GM06990 (cell line): ENCODE data around the gene NDUFA3.

Experiments used
- DNase-seq: peaks from one replicate; pipeline ENCODE4 v3.0.0-alpha.2; 2011; ENCODE audit not compliant: insufficient read length; ENCODE audit errors: extremely low read depth
- H3K27me3 ChIP-seq: replicated peaks from 2 replicates; pipeline ENCODE4 v1.6.0; 2011; ENCODE audit warnings: low read length; ENCODE audit not compliant: control insufficient read depth, insufficient read depth
- H3K36me3 ChIP-seq: 2 replicates; pipeline ENCODE4 v1.5.1; 2011; ENCODE audit warnings: low read length; ENCODE audit not compliant: control insufficient read depth, insufficient read depth
- H3K4me3 ChIP-seq: replicated peaks from 2 replicates; pipeline ENCODE4 v1.5.1; 2011; ENCODE audit warnings: low read depth, mild to moderate bottlenecking, control low read depth, low read length
- TF ChIP-seq, protein P1 (sequence below): IDR thresholded peaks from 2 replicates; pipeline ENCODE4 v1.5.1; 2011; ENCODE audit warnings: low read length, control low read depth, mild to moderate bottlenecking, inconsistent platforms; ENCODE audit not compliant: insufficient read depth, poor library complexity, severe bottlenecking

NDUFA3 gene

DNA sequence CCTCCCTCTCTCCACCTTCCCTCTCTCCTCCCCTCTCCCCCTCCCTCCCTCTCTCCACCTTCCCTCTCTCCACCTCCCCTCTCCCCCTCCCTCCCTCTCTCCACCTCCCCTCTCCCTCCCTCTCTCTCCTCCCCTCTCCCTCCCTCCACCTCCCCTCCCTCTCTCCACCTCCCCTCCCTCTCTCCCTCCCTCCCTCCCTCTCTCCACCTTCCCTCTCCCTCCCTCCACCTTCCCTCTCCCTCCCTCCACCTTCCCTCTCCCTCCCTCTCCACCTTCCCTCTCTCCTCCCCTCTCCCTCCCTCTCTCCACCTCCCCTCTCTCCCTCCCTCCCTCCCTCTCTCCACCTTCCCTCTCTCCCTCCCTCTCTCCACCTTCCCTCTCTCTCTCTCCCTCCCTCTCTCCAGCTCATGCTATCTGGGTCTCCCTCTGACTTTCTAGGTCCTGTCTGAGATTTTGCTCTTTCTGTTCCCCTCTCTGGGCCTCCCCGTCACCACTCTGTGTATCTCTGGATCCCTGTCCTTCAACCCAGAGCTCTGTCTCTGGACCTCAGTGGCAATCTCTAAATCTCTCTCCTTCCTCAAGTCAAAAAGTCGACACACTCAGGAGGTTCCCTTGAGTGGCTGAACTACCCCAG is 31.4 kb downstream of the NDUFA3 start:
- TF ChIP-seq, protein P1, sequence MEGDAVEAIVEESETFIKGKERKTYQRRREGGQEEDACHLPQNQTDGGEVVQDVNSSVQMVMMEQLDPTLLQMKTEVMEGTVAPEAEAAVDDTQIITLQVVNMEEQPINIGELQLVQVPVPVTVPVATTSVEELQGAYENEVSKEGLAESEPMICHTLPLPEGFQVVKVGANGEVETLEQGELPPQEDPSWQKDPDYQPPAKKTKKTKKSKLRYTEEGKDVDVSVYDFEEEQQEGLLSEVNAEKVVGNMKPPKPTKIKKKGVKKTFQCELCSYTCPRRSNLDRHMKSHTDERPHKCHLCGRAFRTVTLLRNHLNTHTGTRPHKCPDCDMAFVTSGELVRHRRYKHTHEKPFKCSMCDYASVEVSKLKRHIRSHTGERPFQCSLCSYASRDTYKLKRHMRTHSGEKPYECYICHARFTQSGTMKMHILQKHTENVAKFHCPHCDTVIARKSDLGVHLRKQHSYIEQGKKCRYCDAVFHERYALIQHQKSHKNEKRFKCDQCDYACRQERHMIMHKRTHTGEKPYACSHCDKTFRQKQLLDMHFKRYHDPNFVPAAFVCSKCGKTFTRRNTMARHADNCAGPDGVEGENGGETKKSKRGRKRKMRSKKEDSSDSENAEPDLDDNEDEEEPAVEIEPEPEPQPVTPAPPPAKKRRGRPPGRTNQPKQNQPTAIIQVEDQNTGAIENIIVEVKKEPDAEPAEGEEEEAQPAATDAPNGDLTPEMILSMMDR = no peak
- H3K4me3 ChIP-seq = no peak overlapping the region

DNA sequence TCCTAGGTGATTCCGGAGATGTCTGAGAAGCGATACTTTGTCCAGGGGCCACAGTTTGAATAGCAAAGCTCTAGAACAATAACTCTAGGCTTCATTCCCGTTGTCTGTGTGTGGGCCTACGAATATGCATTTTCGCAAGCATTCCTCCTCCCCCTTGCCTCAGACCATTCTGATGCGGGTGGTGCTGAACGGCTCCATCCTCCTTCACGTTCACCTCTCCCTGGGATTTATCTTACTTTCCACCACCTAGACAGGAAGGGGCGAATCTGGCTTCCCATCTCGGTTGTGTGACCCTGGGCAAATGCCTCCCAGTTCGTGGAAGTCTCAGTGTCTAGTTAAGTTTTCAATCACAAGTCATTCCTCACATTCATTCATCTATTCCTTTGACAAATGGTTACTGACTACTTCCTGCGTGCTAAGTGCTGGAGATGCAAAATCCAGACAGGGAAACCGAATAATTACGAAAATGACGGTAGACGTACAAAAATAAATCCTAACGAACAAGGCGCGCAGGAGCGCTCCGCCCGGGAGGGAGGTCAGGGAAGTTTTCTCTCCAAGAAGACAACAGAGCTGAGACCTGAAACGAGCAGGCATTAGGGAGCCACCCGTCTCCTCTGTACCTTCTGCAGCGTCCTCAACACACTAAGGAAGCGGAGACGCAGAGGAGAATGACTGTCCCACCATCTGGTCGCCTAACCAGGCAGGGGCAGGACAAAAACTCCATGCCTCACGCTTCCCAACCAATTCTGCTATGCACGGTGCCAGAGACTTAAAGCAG is 33.6 kb downstream of the NDUFA3 start:
- Histone ChIP-seq H3K36me3 (peaks cover 9% of the 10 kb centered on the region), H3K4me3 (peak overlapping the region; percentile 69), H3K27me3 (no peaks in the 10 kb centered on the region)
- TF ChIP-seq, protein P1 = no peak
- DNase-seq = no peak

More for the DNA sequence above, 31.4 kb downstream of the NDUFA3 start:
- H3K27me3 ChIP-seq = no peaks in the 10 kb centered on the region
- no peak for DNase-seq
- H3K36me3 ChIP-seq = peaks cover 14% of the 10 kb centered on the region

DNA sequence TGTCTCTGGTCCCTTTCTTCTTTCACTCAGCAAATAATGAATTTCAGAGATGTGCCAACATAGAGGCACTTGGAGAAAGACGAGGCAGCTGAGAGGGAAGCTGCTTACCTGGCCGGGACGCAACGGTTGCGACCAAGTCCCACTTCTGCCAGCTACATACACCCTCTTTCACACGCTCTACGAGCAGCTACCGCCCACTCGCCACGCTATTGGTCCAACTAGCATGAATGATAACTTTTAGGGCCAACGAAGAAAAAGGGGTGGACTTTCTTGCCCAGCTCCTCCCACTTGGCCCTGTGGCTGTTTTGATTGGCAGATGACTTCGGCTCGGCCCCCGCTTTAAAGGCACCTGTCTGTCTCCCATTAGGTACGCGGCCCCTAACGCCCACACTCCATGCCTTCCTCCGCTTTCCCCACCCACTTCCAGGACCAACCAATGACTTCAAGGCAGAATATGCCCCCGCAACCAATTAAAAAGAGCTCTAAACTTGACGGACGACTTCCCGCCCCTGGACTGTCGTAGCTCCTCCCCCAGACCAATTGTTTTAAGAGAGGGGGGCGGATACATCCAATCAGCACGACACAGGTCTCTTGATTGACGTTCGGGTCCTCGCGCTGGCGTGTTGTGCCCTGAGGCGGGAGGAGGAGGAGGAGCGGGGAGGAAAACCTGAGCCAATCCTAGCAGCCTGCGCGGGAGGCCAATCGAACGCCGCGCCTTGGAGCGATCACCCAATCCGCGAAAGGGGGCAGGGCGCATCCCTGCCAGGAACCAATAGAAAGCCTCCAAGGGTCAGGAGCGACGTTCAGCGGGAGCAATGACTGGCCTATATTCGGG is 34.4 kb downstream of the NDUFA3 start:
- Histone ChIP-seq H3K36me3 (peaks cover 8% of the 10 kb centered on the region), H3K27me3 (no peaks in the 10 kb centered on the region), H3K4me3 (peak overlapping the region; percentile 88)
- peak; percentile 99 for DNase-seq
- TF ChIP-seq, protein P1 = no peak

DNA sequence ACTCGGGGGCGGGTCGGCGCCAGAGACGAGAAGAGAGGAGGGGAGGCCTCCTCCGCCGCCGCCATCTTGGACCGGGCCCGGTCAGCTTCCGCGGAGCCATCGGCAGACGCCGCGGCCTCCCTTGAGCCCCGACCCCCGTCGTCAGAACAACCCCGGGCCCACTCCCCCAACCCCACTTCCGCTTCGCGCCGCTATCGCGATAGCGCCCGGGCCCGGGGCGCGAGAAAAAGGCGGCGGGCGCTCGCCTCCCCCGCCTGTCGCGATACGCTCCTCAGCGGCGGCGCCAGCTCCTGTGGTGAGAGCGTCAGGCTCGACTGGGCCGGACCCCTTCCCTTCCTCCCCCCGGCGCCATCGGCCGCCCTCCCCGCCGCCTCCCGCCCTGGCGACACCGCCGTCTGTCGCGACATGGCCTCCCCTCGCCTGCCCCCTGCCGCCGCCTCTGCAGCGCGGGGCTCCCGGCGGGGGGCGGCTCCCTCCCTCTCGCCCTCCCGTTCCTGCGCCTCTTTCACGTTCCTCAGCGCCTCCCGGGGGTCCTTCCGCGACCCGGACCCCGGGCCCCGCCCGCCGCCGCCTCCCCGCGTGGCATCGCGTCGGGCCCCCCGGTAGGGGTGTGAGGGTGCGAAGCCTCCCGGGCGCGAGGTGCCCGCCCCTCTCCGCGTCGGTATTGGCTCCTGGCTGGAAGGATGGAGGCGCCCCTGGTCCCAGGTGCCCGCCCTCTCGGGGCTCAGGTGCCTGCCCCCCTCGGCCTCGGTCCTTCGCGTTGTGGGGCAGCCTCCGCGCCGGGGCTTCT is 35.2 kb downstream of the NDUFA3 start, which contains the start of gene CNOT3:
Gene CNOT3, plus strand, starts transcription at position 64 of the 790 bp plus-strand sequence. CDS start 5,217 bp downstream, outside the sequence.
- peak; percentile 48 for DNase-seq
- Histone ChIP-seq H3K36me3 (peaks cover 14% of the 10 kb centered on the region), H3K4me3 (peak within 1 kb of the TSS; percentile 88), H3K27me3 (no peaks in the 10 kb centered on the region)
- TF ChIP-seq, protein P1 = no peak
